Lower leg skin (tissue), 3 donors: ENCODE data around the gene PRDM11.

Experiments
- POLR2A ChIP-seq, 2 donors: fragments of 450-650 bp; IDR thresholded peaks; one replicate each; pipeline ENCODE4 v1.6.1; 2016 to 2017; ENCODE audit warnings: antibody characterized with exemption in 2 of 2, mild to moderate bottlenecking in 1 of 2, moderate library complexity in 1 of 2
- TF ChIP-seq, protein P1 (sequence below), 3 donors: fragments of 450-650 bp; IDR thresholded peaks; one replicate each; pipeline ENCODE4 v1.5.1; 2016; ENCODE audit warnings: antibody characterized with exemption in 3 of 3, mild to moderate bottlenecking in 3 of 3, moderate library complexity in 2 of 3

DNA sequence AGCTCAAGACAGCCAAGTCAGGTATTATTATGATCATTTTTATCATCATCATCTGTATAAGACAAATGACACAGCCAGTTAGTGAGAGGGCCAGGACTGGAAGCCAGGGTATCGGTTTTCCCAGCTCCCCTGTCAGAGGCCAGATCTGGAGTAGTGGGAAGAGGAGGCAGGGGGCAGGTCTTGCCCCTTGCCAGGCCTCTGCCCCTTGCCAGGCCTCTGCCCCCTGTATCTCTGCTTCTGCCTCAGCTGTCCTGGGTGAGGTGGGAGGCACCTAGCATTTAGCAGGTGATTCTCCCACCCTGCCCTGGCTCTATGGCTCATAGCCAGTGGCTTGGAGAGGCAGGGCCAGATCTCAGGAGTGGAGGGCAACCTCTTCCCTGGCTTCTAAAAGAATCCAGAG is 67.3 kb downstream of the PRDM11 start:
- TF ChIP-seq POLR2A (IDR thresholded peaks at IDR 0.05): no peak
- TF ChIP-seq, protein P1, sequence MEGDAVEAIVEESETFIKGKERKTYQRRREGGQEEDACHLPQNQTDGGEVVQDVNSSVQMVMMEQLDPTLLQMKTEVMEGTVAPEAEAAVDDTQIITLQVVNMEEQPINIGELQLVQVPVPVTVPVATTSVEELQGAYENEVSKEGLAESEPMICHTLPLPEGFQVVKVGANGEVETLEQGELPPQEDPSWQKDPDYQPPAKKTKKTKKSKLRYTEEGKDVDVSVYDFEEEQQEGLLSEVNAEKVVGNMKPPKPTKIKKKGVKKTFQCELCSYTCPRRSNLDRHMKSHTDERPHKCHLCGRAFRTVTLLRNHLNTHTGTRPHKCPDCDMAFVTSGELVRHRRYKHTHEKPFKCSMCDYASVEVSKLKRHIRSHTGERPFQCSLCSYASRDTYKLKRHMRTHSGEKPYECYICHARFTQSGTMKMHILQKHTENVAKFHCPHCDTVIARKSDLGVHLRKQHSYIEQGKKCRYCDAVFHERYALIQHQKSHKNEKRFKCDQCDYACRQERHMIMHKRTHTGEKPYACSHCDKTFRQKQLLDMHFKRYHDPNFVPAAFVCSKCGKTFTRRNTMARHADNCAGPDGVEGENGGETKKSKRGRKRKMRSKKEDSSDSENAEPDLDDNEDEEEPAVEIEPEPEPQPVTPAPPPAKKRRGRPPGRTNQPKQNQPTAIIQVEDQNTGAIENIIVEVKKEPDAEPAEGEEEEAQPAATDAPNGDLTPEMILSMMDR (IDR thresholded peaks at IDR 0.05): no peak
